OCI-LY3 (cell line): Measurements from ENCODE around the gene RPAIN.

Experiments
- H2AFZ ChIP-seq: fragments of 200-600, 300-600 bp; shearing (Covaris generic); 2 replicates; pipeline ENCODE4 v1.6.0; 2014; ENCODE audit warnings: antibody characterized with exemption, low read depth, low read length
- H3K27ac ChIP-seq: fragments of 200-600, 300-600 bp; sonication (generic); 2 replicates; pipeline ENCODE4 v1.5.1; 2014; ENCODE audit warnings: mild to moderate bottlenecking, low read length, moderate library complexity, mixed read lengths
- H3K27me3 ChIP-seq: fragments of 200-600, 300-600 bp; sonication (generic); 2 replicates; pipeline ENCODE4 v1.6.1; 2014; ENCODE audit warnings: low read depth, low read length, mixed read lengths
- H3K36me3 ChIP-seq: fragments of 200-600, 300-600 bp; sonication (generic); replicated peaks from 2 replicates; pipeline ENCODE3; 2014; ENCODE audit warnings: low read depth, low read length, mixed read lengths
- H3K4me1 ChIP-seq: fragments of 300-600, 200-600 bp; sonication (generic); 2 replicates; pipeline ENCODE4 v1.6.1; 2014; ENCODE audit warnings: low read length, mixed read lengths
- H3K4me2 ChIP-seq: fragments of 200-600, 300-600 bp; sonication (generic); 2 replicates; pipeline ENCODE4 v1.6.1; 2014; ENCODE audit warnings: low read length, mixed read lengths
- H3K4me3 ChIP-seq: fragments of 300-600, 200-600 bp; sonication (generic); 2 replicates; pipeline ENCODE4 v1.5.1; 2014; ENCODE audit warnings: antibody characterized with exemption, mild to moderate bottlenecking, low read length, moderate library complexity
- H3K79me2 ChIP-seq: fragments of 300-600, 200-600 bp; shearing (Covaris generic); 2 replicates; pipeline ENCODE4 v1.6.1; 2014; ENCODE audit warnings: mild to moderate bottlenecking, low read length, mixed read lengths
- H3K9ac ChIP-seq: fragments of 300-600, 200-600 bp; shearing (Covaris generic); 2 replicates; pipeline ENCODE4 v1.6.0; 2014; ENCODE audit warnings: mild to moderate bottlenecking, low read length, moderate library complexity
- H3K9me3 ChIP-seq: fragments of 200-600, 300-600 bp; shearing (Covaris generic); 2 replicates; pipeline ENCODE4 v1.6.1; 2014; ENCODE audit warnings: low read length, mixed read lengths; ENCODE audit not compliant: insufficient read depth
- H4K20me1 ChIP-seq: fragments of 200-600, 300-600 bp; sonication (generic); 2 replicates; pipeline ENCODE4 v1.6.1; 2016; ENCODE audit warnings: low read length, mixed read lengths; ENCODE audit not compliant: insufficient read depth
- CTCF ChIP-seq: fragments of 200-600, 300-600 bp; sonication (generic); IDR thresholded peaks from 2 replicates; pipeline ENCODE4 v1.5.1; 2014; ENCODE audit warnings: antibody characterized with exemption, low read length, low read depth
- EZH2phosphoT487 ChIP-seq: fragments of 200-600 bp; shearing (Covaris generic); IDR thresholded peaks from 2 replicates; pipeline ENCODE4 v1.6.1; 2018; ENCODE audit warnings: antibody characterized with exemption, mixed run types, low read depth

The RPAIN gene

GRCh38 chr17:5396612-5397011, 23.4 kb upstream of the RPAIN start:
- no peak overlapping the region for H3K27ac ChIP-seq
- H3K4me3 ChIP-seq = no peak overlapping the region
- H4K20me1 ChIP-seq = no peaks in the 10 kb centered on the region
- H3K4me2 ChIP-seq = no peak overlapping the region
- H3K79me2 ChIP-seq = no peaks in the 10 kb centered on the region
- no peaks in the 10 kb centered on the region for H3K27me3 ChIP-seq
- no peaks in the 10 kb centered on the region for H3K9me3 ChIP-seq
- H2AFZ ChIP-seq = no peak overlapping the region
- no peaks in the 10 kb centered on the region for H3K4me1 ChIP-seq
- TF ChIP-seq EZH2phosphoT487 (no peak), CTCF (no peak)
- H3K9ac ChIP-seq = no peak overlapping the region
- peaks cover 54% of the 10 kb centered on the region for H3K36me3 ChIP-seq

- no peak overlapping the region for H3K27ac ChIP-seq
- TF ChIP-seq CTCF (no peak), EZH2phosphoT487 (no peak)
- no peak overlapping the region for H3K4me2 ChIP-seq
- H3K9ac ChIP-seq = no peak overlapping the region
- H4K20me1 ChIP-seq = no peaks in the 10 kb centered on the region
- H3K9me3 ChIP-seq = no peaks in the 10 kb centered on the region
- H3K36me3 ChIP-seq = peaks cover 51% of the 10 kb centered on the region
- no peak overlapping the region for H2AFZ ChIP-seq
- no peaks in the 10 kb centered on the region for H3K4me1 ChIP-seq
- no peak overlapping the region for H3K4me3 ChIP-seq
- H3K27me3 ChIP-seq = no peaks in the 10 kb centered on the region
- peaks cover 10% of the 10 kb centered on the region for H3K79me2 ChIP-seq
Measured at GRCh38 chr17:5399767-5400166, 20.2 kb upstream of the RPAIN start.

- no peak overlapping the region for H3K4me2 ChIP-seq
- peaks cover 72% of the 10 kb centered on the region for H3K36me3 ChIP-seq
- no peaks in the 10 kb centered on the region for H3K27me3 ChIP-seq
Measured at GRCh38 chr17:5405400-5405799, 14.6 kb upstream of the RPAIN start.

GRCh38 chr17:5408186-5408585, 11.8 kb upstream of the RPAIN start:
- Histone ChIP-seq H3K27ac (no peak overlapping the region), H3K9me3 (no peaks in the 10 kb centered on the region), H3K4me1 (peaks cover 36% of the 10 kb centered on the region), H3K9ac (no peak overlapping the region), H4K20me1 (peaks cover 31% of the 10 kb centered on the region), H3K4me3 (no peak overlapping the region), H3K79me2 (peaks cover 67% of the 10 kb centered on the region), H2AFZ (no peak overlapping the region), H3K4me2 (no peak overlapping the region), H3K27me3 (no peaks in the 10 kb centered on the region), H3K36me3 (peaks cover 77% of the 10 kb centered on the region)
- TF ChIP-seq CTCF (no peak), EZH2phosphoT487 (no peak)

More at GRCh38 chr17:5405400-5405799, 14.6 kb upstream of the RPAIN start:
- Histone ChIP-seq H3K27ac (no peak overlapping the region), H3K4me3 (no peak overlapping the region), H3K9me3 (no peaks in the 10 kb centered on the region), H3K9ac (no peak overlapping the region), H3K79me2 (peaks cover 58% of the 10 kb centered on the region), H2AFZ (no peak overlapping the region), H3K4me1 (peaks cover 10% of the 10 kb centered on the region), H4K20me1 (peaks cover 17% of the 10 kb centered on the region)
- TF ChIP-seq CTCF (no peak), EZH2phosphoT487 (no peak)
